Loucy (cell line): Measurements from ENCODE around the gene KDR.
A peak's percentile ranks its signal among the peaks of the same experiment; 100 is the strongest.

ENCODE experiments used
- EZH2phosphoT487 ChIP-seq: fragments of 200-600 bp; IDR thresholded peaks from 2 replicates; pipeline ENCODE4 v1.6.1; 2018; ENCODE audit warnings: antibody characterized with exemption, mild to moderate bottlenecking, moderate library complexity, borderline replicate concordance
- TF ChIP-seq, protein P1 (sequence below): fragments of 200-600 bp; sonication (generic); conservative IDR thresholded peaks from 2 replicates; pipeline ENCODE4 v1.5.1; 2014; ENCODE audit warnings: mild to moderate bottlenecking, antibody characterized with exemption, low read length

DNA sequence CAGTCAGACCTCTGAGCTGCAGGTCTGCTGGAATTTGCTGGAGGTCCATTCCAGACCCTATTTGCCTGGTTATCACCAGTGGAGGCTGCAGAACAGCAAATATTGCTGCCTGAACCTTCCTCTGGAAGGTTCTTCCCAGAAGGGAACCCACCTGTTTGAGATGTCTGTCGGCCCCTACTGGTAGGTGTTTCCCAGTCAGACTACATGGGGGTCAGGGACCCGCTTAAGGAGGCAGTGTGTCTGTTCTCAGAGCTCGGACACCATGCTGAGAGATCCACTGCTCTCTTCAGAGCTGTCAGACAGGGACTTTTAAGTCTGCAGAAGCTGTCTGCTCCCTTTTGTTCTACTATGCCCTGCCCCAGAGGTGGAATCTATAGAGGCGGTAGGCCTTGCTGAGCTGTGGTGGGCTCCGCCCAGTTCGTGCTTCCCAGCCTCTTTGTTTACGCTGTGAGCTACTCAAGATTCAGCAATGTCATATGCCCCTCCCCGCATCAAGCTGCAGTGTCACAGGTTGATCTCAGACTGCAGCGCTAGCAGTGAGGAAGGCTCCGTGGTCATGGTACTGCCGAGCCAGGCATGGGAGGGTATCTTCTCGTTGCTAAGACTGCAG lies 44.1 kb upstream of the KDR start:
- TF ChIP-seq, protein P1, sequence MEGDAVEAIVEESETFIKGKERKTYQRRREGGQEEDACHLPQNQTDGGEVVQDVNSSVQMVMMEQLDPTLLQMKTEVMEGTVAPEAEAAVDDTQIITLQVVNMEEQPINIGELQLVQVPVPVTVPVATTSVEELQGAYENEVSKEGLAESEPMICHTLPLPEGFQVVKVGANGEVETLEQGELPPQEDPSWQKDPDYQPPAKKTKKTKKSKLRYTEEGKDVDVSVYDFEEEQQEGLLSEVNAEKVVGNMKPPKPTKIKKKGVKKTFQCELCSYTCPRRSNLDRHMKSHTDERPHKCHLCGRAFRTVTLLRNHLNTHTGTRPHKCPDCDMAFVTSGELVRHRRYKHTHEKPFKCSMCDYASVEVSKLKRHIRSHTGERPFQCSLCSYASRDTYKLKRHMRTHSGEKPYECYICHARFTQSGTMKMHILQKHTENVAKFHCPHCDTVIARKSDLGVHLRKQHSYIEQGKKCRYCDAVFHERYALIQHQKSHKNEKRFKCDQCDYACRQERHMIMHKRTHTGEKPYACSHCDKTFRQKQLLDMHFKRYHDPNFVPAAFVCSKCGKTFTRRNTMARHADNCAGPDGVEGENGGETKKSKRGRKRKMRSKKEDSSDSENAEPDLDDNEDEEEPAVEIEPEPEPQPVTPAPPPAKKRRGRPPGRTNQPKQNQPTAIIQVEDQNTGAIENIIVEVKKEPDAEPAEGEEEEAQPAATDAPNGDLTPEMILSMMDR, result 0 out of 2 replicates have a peak, but pooled peaks have one; percentile 10
- no peak for TF ChIP-seq EZH2phosphoT487
